ENCODE results near the gene RPS5. TPM values are rescaled to one million over a fixed set of nuclear protein-coding genes. Genes with fewer than 3 reads are reported as not detected.

Gene RPS5
- total and polyA plus RNA-seq, 9 of the 15 experiments (the other 6 are each of a cell fraction or from before 2014, with no cell fraction given), result 1,228 to 3,570 (median 2,484) TPM

GRCh38 chr19:58400916-58401839, 14.1 kb downstream of the RPS5 start (continued):
- TF ChIP-seq FOXP4 (CRISPR knock-in tag; IDR thresholded peaks at IDR 0.05; ENCODE audit: borderline replicate concordance) (0 out of 2 replicates have a peak, but pooled peaks have one; percentile 33), EWSR1 (IDR thresholded peaks at IDR 0.05; ENCODE audit: borderline replicate concordance, low read depth, partially characterized antibody) (no peak), NFRKB (IDR thresholded peaks at IDR 0.05; ENCODE audit: low read depth) (no peak), THRA (IDR thresholded peaks at IDR 0.05) (no peak), ZNF41 (CRISPR knock-in tag; conservative IDR thresholded peaks at IDR 0.05) (no peak), HDAC3 (IDR thresholded peaks at IDR 0.05; ENCODE audit: borderline replicate concordance, partially characterized antibody) (no peak), SRF (CRISPR knock-in tag; IDR thresholded peaks at IDR 0.05) (0 out of 4 replicates have a peak, but pooled peaks of 1 of the 2 experiments have one; percentile 32), XRCC4 (IDR thresholded peaks at IDR 0.05; ENCODE audit: extremely low read depth, insufficient read depth, insufficient read length) (no peak), TCF7L2 (IDR thresholded peaks at IDR 0.05; ENCODE audit: low read depth, low read length) (no peak), MYNN (IDR thresholded peaks at IDR 0.05) (peak; percentile 89; the same call in 1 of the 2 replicates), MYNN (CRISPR knock-in tag; IDR thresholded peaks at IDR 0.05) (no peak), HNRNPK (IDR thresholded peaks at IDR 0.05; ENCODE audit: low read depth, low read length, poor library complexity, severe bottlenecking) (no peak), MYBL2 (IDR thresholded peaks at IDR 0.05; ENCODE audit: low read depth) (no peak), MYBL2 (CRISPR knock-in tag; IDR thresholded peaks at IDR 0.05; ENCODE audit: borderline replicate concordance) (no peak), ARID1B (IDR thresholded peaks at IDR 0.05) (no peak), ARHGAP35 (IDR thresholded peaks at IDR 0.05; ENCODE audit: partially characterized antibody) (no peak), PYGO2 (tag; IDR thresholded peaks at IDR 0.05) (no peak), ZBTB8A (IDR thresholded peaks at IDR 0.05; ENCODE audit: partially characterized antibody) (no peak), HDAC6 (IDR thresholded peaks at IDR 0.05; ENCODE audit: low read depth, low read length) (no peak), HDAC8 (tag; IDR thresholded peaks at IDR 0.05) (no peak), MAZ (CRISPR knock-in tag; conservative IDR thresholded peaks at IDR 0.05 in 1 of 2, IDR thresholded peaks at IDR 0.05 in 1 of 2) (peak; percentile 72 to 84), KLF16 (IDR thresholded peaks at IDR 0.05) (no peak), ZNF395 (CRISPR knock-in tag; IDR thresholded peaks at IDR 0.05) (0 out of 2 replicates have a peak, but pooled peaks have one; percentile 28)
